GM23248 (cell line): ENCODE data around the gene PSMB7. TPM values are rescaled to one million over a fixed set of nuclear protein-coding genes. Genes with fewer than 3 reads are reported as not detected.

Source experiments
- DNase-seq: peaks from one replicate; pipeline ENCODE4 v3.0.0-alpha.2; 2015
- H2AFZ ChIP-seq: fragments of 200-600 bp; sonication (generic); 2 replicates; pipeline ENCODE4 v1.6.1; 2016; ENCODE audit warnings: antibody characterized with exemption
- H3F3A ChIP-seq: fragments of 200-600 bp; sonication (generic); 2 replicates; pipeline ENCODE4 v1.6.1; 2016; ENCODE audit warnings: mild to moderate bottlenecking, antibody characterized with exemption, mixed run types; ENCODE audit not compliant: insufficient read depth
- H3K27ac ChIP-seq: fragments of 200-600 bp; sonication (generic); 2 replicates; pipeline ENCODE4 v1.5.1; 2016; ENCODE audit warnings: mild to moderate bottlenecking
- H3K27me3 ChIP-seq: fragments of 200-600 bp; sonication (generic); replicated peaks from 2 replicates; pipeline ENCODE4 v1.6.1; 2016; ENCODE audit warnings: mild to moderate bottlenecking; ENCODE audit not compliant: insufficient read depth
- H3K36me3 ChIP-seq: fragments of 200-600 bp; sonication (generic); 2 replicates; pipeline ENCODE4 v1.6.1; 2016; ENCODE audit warnings: low read depth, mild to moderate bottlenecking
- H3K4me1 ChIP-seq: fragments of 200-600 bp; sonication (generic); 2 replicates; pipeline ENCODE4 v1.6.1; 2016; ENCODE audit warnings: mild to moderate bottlenecking; ENCODE audit not compliant: insufficient read depth
- H3K4me2 ChIP-seq: fragments of 200-600 bp; sonication (generic); one replicate; pipeline ENCODE4 v1.6.1; 2016; ENCODE audit warnings: mild to moderate bottlenecking; ENCODE audit not compliant: unreplicated experiment
- H3K4me3 ChIP-seq: fragments of 200-600 bp; sonication (generic); 2 replicates; pipeline ENCODE4 v1.5.1; 2016; ENCODE audit warnings: mild to moderate bottlenecking
- H3K79me2 ChIP-seq: fragments of 200-600 bp; sonication (generic); 2 replicates; pipeline ENCODE4 v1.6.1; 2016; ENCODE audit warnings: mild to moderate bottlenecking; ENCODE audit not compliant: insufficient read depth
- H3K9ac ChIP-seq: fragments of 200-600 bp; sonication (generic); 2 replicates; pipeline ENCODE4 v1.6.1; 2016; ENCODE audit warnings: mild to moderate bottlenecking
- H3K9me2 ChIP-seq: fragments of 200-600 bp; sonication (generic); 2 replicates; pipeline ENCODE4 v1.6.1; 2016; ENCODE audit warnings: mixed run types, mild to moderate bottlenecking, moderate library complexity; ENCODE audit not compliant: insufficient read depth
- H3K9me3 ChIP-seq: fragments of 200-600 bp; sonication (generic); one replicate; pipeline ENCODE4 v1.6.1; 2017; ENCODE audit warnings: low read depth
- H4K20me1 ChIP-seq: fragments of 200-600 bp; sonication (generic); 2 replicates; pipeline ENCODE4 v1.6.0; 2016; ENCODE audit not compliant: insufficient read depth
- EZH2 ChIP-seq: fragments of 200-600 bp; sonication (generic); IDR thresholded peaks from 2 replicates; pipeline ENCODE4 v1.6.1; 2018; ENCODE audit warnings: antibody characterized with exemption, mild to moderate bottlenecking; ENCODE audit not compliant: insufficient read depth, poor library complexity, severe bottlenecking
- EZH2phosphoT487 ChIP-seq: fragments of 200-600 bp; sonication (generic); IDR thresholded peaks from 2 replicates; pipeline ENCODE4 v1.6.1; 2018; ENCODE audit warnings: antibody characterized with exemption, moderate library complexity, mild to moderate bottlenecking, low read depth; ENCODE audit not compliant: insufficient read depth
- WGBS, 2 experiments: methylation state at CpG; one replicate each; pipeline ENCODE4 v1.1.6; 2015 to 2017; ENCODE audit warnings: low lambda C conversion rate in 2 of 2, low coverage in 1 of 2; ENCODE audit errors: missing lambda C conversion rate in 2 of 2; 5-methylcytosine and 5-hydroxymethylcytosine counted together
- in situ Hi-C: fragments of 300-500 bp; cut with MboI; formaldehyde crosslinking; loops from 2 replicates; pipeline ENCODE4 v1.15.0; 2020
- polyA plus RNA-seq: library from polyadenylated mRNA; unstranded; fragments of >200 nt; fragmentation: Nextera tagmentation; extraction: Ambion mirVana; gene quantifications from 2 replicates; pipeline ENCODE4 v1.2.1, GENCODE V29; 2016
- total RNA-seq: library from RNA; depleted of rRNA; stranded (reverse); fragments of >200 nt; shearing (Covaris generic); gene quantifications from 2 replicates; pipeline ENCODE4 v1.2.3, GENCODE V29; 2014

PSMB7 gene
- total and polyA plus RNA-seq, 2 experiments from 2014 or later, result 202 to 245 TPM

DNA sequence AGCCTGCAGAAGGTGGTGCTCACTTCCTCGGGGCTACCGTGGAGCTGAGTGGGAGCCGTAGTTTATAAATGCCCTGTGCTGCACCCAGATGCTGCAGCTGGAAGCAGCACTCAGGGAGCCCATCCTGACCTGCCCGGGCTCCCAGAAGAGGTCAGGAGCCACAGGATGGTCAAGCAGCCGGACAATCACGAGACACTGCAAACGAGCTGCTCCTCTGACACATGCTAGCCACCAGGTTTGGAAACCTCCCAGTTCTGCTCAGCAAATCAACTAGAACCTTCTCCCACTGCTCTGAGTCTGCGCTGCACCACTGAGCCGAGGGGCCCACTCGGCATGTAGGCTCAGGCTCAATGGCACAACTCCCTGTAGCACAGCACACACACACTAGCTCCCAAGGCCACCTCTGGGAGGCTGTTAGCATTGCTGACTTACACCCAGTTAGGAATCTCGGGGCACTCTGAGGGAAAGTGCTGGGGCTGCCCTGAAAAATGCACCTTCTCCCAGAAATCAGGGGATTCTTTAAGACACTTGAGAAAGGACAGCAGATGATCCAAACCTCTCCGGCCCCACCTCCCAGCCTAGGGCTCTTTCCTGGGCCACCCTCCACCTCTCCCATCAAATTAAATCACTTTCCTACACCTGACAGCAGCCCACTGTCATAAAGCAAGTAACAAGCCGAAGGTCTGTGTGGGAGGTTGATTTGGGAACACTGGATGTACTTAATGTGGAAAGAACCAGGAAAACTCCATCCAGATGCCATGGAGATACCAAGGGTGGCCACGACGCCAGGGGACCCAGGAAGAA lies 59.1 kb downstream of the PSMB7 start:
- Histone ChIP-seq H3K79me2 (peaks cover 70% of the 10 kb centered on the region), H3K36me3 (peaks cover 18% of the 10 kb centered on the region)

GRCh38 chr9:124355039-124355940 lies 60.0 kb downstream of the PSMB7 start:
- TF ChIP-seq EZH2phosphoT487, result no peak
- TF ChIP-seq EZH2, result no peak
- no peak for DNase-seq
- peaks cover 25% of the 10 kb centered on the region for H3K36me3 ChIP-seq
- H2AFZ ChIP-seq, result no peak overlapping the region
- WGBS, 2 experiments, result 95 to 97% methylated on average over 21 of the region's 21 CpGs
- no peak overlapping the region for H3K4me3 ChIP-seq
- H3F3A ChIP-seq, result peaks cover 47% of the 10 kb centered on the region
- in situ Hi-C loops, result no loop called here
- no peaks in the 10 kb centered on the region for H3K27me3 ChIP-seq
- H3K4me1 ChIP-seq, result no peaks in the 10 kb centered on the region
- peaks cover 62% of the 10 kb centered on the region for H3K79me2 ChIP-seq
- H3K9ac ChIP-seq, result no peak overlapping the region
- no peaks in the 10 kb centered on the region for H3K9me3 ChIP-seq
- no peaks in the 10 kb centered on the region for H4K20me1 ChIP-seq
- H3K4me2 ChIP-seq, result no peak overlapping the region
- no peak overlapping the region for H3K27ac ChIP-seq
- no peaks in the 10 kb centered on the region for H3K9me2 ChIP-seq

More for the DNA sequence above, 59.1 kb downstream of the PSMB7 start:
- TF ChIP-seq EZH2, result no peak
- TF ChIP-seq EZH2phosphoT487, result no peak
- no peaks in the 10 kb centered on the region for H3K9me2 ChIP-seq
- no peaks in the 10 kb centered on the region for H4K20me1 ChIP-seq
- H3K27me3 ChIP-seq, result no peaks in the 10 kb centered on the region
- no peaks in the 10 kb centered on the region for H3K9me3 ChIP-seq
- peaks cover 40% of the 10 kb centered on the region for H3F3A ChIP-seq
- H3K27ac ChIP-seq, result no peak overlapping the region
- H2AFZ ChIP-seq, result no peak overlapping the region
- no peak for DNase-seq
- H3K4me3 ChIP-seq, result no peak overlapping the region
- no peak overlapping the region for H3K9ac ChIP-seq
- 79 to 80% methylated on average over 15 of the region's 15 CpGs for WGBS, 2 experiments
- in situ Hi-C loops, result no loop called here
- no peaks in the 10 kb centered on the region for H3K4me1 ChIP-seq
- no peak overlapping the region for H3K4me2 ChIP-seq

GRCh38 chr9:124354346-124355038 lies 60.8 kb downstream of the PSMB7 start:
- H3K4me2 ChIP-seq, result no peak overlapping the region
- H2AFZ ChIP-seq, result no peak overlapping the region
- DNase-seq, result no peak
- H3F3A ChIP-seq, result peaks cover 53% of the 10 kb centered on the region
- in situ Hi-C loops, result no loop called here
- no peaks in the 10 kb centered on the region for H3K9me3 ChIP-seq
- no peaks in the 10 kb centered on the region for H4K20me1 ChIP-seq
- no peaks in the 10 kb centered on the region for H3K9me2 ChIP-seq
- H3K36me3 ChIP-seq, result peaks cover 33% of the 10 kb centered on the region
- WGBS, 2 experiments, result 85 to 91% methylated on average over 17 of the region's 17 CpGs
- no peak for TF ChIP-seq EZH2phosphoT487
- TF ChIP-seq EZH2, result no peak
- H3K27me3 ChIP-seq, result no peaks in the 10 kb centered on the region
- no peaks in the 10 kb centered on the region for H3K4me1 ChIP-seq
- H3K9ac ChIP-seq, result peak overlapping the region; percentile 67
- no peak overlapping the region for H3K4me3 ChIP-seq
- H3K27ac ChIP-seq, result peak overlapping the region; percentile 83
- H3K79me2 ChIP-seq, result peaks cover 54% of the 10 kb centered on the region

DNA sequence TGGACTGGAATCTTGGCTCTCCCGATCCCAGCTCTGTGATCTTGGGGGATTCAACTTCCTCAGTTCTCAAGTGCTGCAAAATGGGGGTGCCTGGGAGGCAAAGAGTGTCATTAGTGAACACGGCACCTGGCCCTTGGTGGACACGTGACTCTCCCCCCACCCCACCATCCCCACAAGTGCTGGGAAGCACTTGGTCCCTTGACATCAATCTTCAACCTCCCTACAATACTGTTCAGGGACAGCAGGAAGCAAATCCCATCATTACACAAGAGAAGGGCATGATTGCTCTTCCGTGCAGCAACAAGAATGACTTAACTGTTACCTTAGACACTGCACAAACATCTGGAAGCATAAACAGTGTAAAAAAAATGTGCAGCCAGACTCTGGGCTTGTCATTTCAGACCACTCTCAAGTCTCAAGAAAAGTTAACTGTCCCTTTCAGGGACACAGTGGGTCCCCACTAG lies 61.4 kb downstream of the PSMB7 start:
- no peak overlapping the region for H3K4me2 ChIP-seq
- in situ Hi-C loops, result no loop called here
- no peaks in the 10 kb centered on the region for H3K27me3 ChIP-seq
- H3K4me1 ChIP-seq, result no peaks in the 10 kb centered on the region
- H3K9me2 ChIP-seq, result no peaks in the 10 kb centered on the region
- H3K36me3 ChIP-seq, result peaks cover 40% of the 10 kb centered on the region
- peak; percentile 76 for DNase-seq
- no peaks in the 10 kb centered on the region for H4K20me1 ChIP-seq
- no peak overlapping the region for H3K4me3 ChIP-seq
- peaks cover 48% of the 10 kb centered on the region for H3K79me2 ChIP-seq
- TF ChIP-seq EZH2 (no peak), EZH2phosphoT487 (no peak)
- no peaks in the 10 kb centered on the region for H3K9me3 ChIP-seq
- H3K27ac ChIP-seq, result peak overlapping the region; percentile 83
- H3F3A ChIP-seq, result peaks cover 58% of the 10 kb centered on the region
- no peak overlapping the region for H2AFZ ChIP-seq
- H3K9ac ChIP-seq, result peak overlapping the region; percentile 67
- 75 to 77% methylated on average over 4 of the region's 4 CpGs for WGBS, 2 experiments
